RWPE1 (cell line): Measurements from ENCODE around the gene AXIN2.
"Not testable (repeated sequence)": the region's sequence is repeated elsewhere in the genome, so short reads cannot be mapped to it uniquely, and the experiment has no call there.

Experiments used
- CTCF ChIA-PET: fragments of 350-600 bp; sonication (Branson Sonifier 250); formaldehyde crosslinking; extraction: SDS; loops from one replicate; lab custom pipeline; 2021; lab: Yijun Ruan, JAX
- POLR2A ChIA-PET: fragments of 400-600 bp; formaldehyde crosslinking; extraction: SDS; loops from one replicate; lab custom pipeline; 2020; ENCODE audit warnings: antibody characterized with exemption; ENCODE audit not compliant: low non-redundant PET; lab: Yijun Ruan, JAX
- DNase-seq: peaks from one replicate; pipeline ENCODE4 v3.0.0; 2012; ENCODE audit warnings: low spot score
- H3K27ac ChIP-seq: fragments of 450-650 bp; 2 replicates; pipeline ENCODE4 v1.5.1; 2017
- TF ChIP-seq, protein P1 (sequence below): fragments of 450-650 bp; conservative IDR thresholded peaks from 2 replicates; pipeline ENCODE4 v1.5.1; 2017; ENCODE audit warnings: low read depth, mild to moderate bottlenecking

AXIN2 gene

DNA sequence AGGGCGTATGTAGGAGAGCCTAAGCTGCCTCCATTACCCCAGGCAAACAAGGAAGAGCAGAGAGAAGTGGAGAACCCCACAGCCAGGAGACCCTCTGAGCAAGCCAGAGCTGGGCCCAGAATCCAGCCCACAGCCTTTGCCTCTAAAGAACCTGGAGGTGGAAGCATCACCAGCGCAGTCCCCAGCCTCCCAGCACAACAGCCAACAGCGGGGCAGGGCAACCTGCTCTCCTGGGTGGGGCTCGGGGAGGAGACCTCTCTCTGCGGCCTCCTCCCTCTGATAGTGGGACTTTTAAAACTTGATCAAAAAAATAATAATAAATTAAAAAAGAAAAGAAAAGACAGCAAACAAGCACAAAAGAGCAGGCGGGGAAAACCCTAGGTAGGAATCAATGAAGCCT lies 45.9 kb downstream of the AXIN2 start:
- DNase-seq = no peak
- ChIA-PET CTCF (no interaction called here), POLR2A (no interaction called here)
- TF ChIP-seq, protein P1, sequence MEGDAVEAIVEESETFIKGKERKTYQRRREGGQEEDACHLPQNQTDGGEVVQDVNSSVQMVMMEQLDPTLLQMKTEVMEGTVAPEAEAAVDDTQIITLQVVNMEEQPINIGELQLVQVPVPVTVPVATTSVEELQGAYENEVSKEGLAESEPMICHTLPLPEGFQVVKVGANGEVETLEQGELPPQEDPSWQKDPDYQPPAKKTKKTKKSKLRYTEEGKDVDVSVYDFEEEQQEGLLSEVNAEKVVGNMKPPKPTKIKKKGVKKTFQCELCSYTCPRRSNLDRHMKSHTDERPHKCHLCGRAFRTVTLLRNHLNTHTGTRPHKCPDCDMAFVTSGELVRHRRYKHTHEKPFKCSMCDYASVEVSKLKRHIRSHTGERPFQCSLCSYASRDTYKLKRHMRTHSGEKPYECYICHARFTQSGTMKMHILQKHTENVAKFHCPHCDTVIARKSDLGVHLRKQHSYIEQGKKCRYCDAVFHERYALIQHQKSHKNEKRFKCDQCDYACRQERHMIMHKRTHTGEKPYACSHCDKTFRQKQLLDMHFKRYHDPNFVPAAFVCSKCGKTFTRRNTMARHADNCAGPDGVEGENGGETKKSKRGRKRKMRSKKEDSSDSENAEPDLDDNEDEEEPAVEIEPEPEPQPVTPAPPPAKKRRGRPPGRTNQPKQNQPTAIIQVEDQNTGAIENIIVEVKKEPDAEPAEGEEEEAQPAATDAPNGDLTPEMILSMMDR = no peak
- no peak overlapping the region for H3K27ac ChIP-seq

DNA sequence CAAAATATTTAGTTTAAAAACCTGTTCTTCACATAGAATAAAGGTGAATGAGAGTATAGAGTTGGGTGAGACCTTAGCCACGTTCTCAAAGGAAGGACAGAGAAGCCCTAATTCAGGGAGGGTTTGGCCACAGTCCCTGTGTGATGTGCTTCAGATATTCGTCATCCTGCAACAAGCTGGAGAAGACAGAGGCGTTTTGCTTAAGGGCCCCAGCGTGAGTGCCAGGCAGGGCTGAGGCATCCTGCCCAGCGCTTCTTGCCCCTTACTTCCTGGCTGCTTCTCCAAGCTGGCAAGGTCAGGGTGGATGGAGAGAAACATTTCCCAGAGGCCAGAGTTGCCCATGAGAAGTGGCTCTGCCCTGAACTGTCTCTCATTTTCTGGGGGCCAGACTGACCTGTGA lies 46.9 kb downstream of the AXIN2 start:
- DNase-seq = no peak
- CTCF ChIA-PET = no interaction called here
- H3K27ac ChIP-seq = no peak overlapping the region
- POLR2A ChIA-PET = no interaction called here
- TF ChIP-seq, protein P1 = no peak

DNA sequence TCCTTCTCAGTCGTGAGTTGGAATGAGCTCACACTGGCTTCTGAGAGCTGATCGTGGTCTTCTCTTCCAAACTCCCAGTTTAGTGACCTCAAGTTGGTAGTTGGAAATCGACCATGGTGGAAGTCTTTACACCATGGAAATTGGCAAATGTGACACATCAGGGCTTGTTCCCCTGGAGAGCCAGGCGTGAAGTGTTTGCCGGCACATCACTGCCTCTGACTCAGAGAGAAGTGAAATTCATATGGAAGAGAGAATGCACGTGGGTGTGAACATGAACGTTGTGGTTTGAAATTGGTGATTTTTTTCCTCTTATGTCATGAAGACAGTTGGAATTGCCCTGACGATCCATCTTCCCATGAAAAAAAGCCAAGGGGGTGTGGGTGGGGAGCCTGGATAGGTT lies 47.4 kb downstream of the AXIN2 start:
- peak; percentile 12 for DNase-seq
- POLR2A ChIA-PET = no interaction called here
- TF ChIP-seq, protein P1 = no peak
- CTCF ChIA-PET = no interaction called here
- H3K27ac ChIP-seq = no peak overlapping the region

DNA sequence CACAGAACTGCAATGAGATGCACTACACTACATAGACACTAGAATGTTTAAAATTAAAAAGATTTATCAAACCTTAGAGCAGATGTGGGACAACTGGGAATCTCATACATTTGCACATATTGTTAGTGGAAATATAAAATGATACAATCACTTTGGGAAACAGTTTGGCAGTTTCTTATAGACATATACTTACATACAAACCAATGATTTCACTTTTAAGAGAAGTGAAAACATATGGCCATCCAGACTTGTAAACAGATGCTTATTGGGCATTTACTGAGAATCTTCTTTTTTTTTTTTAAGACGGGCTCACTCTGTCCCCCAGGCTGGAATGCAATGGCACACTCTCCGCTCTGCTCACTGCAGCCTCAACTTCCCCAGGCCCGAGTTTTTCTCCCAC lies 50.1 kb downstream of the AXIN2 start:
- DNase-seq = no peak
- no peak overlapping the region for H3K27ac ChIP-seq
- ChIA-PET CTCF (no interaction called here), POLR2A (no interaction called here)
- TF ChIP-seq, protein P1 = no peak

DNA sequence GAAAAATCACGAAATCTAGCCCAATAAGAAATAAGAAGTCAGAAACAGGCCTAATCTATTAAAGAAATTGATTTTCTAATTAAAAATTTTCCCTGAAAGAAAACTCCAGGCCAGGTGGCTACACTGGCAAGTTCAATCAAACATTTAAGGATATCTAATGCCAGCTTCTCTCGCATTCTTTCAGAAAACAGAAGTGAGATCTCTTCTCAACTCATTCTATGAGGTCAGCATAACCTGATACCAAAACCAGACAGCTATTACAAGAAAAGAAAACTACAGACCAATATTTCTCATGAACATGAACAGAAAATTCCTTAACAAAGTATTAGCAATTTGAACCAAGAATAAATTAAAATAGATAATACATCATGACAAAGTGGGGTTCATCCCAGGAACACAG lies 52.4 kb downstream of the AXIN2 start:
- H3K27ac ChIP-seq = no peak overlapping the region
- no peak for DNase-seq
- POLR2A ChIA-PET = no interaction called here

DNA sequence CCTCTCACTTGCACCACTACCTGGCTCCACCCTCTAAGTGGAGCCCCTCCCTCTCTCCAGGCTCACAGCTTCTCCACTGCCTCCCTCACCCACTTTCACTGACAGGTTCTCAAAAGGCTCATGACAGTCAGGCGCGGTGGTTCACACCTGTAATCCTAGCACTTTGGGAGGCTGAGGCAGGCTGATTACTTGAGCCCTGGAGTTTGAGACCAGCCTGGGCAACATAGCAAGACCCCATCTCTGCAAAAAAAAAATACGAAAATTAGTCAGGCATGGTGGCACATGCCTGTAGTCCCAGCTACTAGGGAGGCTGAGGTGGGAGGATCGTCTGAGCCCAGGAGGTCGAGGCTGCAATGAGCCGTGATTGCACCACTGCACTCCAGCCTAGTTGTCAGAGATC lies 56.8 kb downstream of the AXIN2 start:
- DNase-seq, POLR2A ChIA-PET, H3K27ac ChIP-seq, CTCF ChIA-PET: not testable (repeated sequence)

More for the DNA sequence above, 52.4 kb downstream of the AXIN2 start:
- CTCF ChIA-PET = no interaction called here
- TF ChIP-seq, protein P1 = no peak

DNA sequence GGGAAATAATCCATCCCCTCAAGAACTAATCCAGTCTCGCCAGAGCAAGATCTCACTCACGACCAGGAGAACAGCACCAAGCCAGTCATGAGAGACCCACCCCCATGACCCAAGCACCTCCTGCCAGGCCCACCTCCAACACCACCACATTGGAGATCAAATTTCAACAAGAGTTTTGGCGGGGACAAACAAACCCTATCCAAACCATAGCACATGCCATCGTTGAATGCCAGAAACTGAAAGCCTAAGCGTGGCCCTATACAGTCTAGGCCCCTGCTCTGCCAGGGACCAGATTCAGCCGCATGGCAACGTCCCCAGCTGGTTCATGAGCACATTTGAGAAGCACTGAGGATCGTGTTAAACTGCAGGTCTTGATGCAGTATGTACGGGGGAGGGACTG lies 57.3 kb downstream of the AXIN2 start:
- ChIA-PET CTCF (no interaction called here), POLR2A (no interaction called here)
- TF ChIP-seq, protein P1 = no peak
- H3K27ac ChIP-seq = no peak overlapping the region
- no peak for DNase-seq
